ENCODE data around the gene LRMDA.

The LRMDA gene

GRCh38 chr10:75402486-75403143 lies 28.8 kb upstream of the LRMDA start:
- DNase-seq (ENCODE audit: low read depth, low spot score), result no peak

- no peak for DNase-seq (ENCODE audit: low read depth, low spot score)
These were observed 28.1 kb upstream of the LRMDA start for GRCh38 chr10:75403144-75403938.

GRCh38 chr10:75403939-75404814 lies 27.2 kb upstream of the LRMDA start:
- DNase-seq (ENCODE audit: low read depth, low spot score), result no peak

GRCh38 chr10:75404815-75405597 lies 26.4 kb upstream of the LRMDA start:
- no peak for DNase-seq (ENCODE audit: low read depth, low spot score)

GRCh38 chr10:75405598-75406461 lies 25.6 kb upstream of the LRMDA start:
- DNase-seq (ENCODE audit: low read depth, low spot score), result no peak

- no peak for DNase-seq (ENCODE audit: low read depth, low spot score)
These were observed 24.8 kb upstream of the LRMDA start for GRCh38 chr10:75406462-75407223.

GRCh38 chr10:75407224-75407712 lies 24.2 kb upstream of the LRMDA start:
- no peak for DNase-seq (ENCODE audit: low read depth, low spot score)

- no peak for DNase-seq (ENCODE audit: low read depth, low spot score)
These were observed 23.5 kb upstream of the LRMDA start for GRCh38 chr10:75407713-75408508.

GRCh38 chr10:75408509-75408875 lies 22.9 kb upstream of the LRMDA start:
- DNase-seq (ENCODE audit: low read depth, low spot score), result no peak

GRCh38 chr10:75408911-75409885 lies 22.2 kb upstream of the LRMDA start:
- no peak for DNase-seq (ENCODE audit: low read depth, low spot score)

GRCh38 chr10:75410132-75411005 lies 21.1 kb upstream of the LRMDA start:
- DNase-seq (ENCODE audit: low read depth, low spot score), result no peak

GRCh38 chr10:75414527-75414926 lies 16.9 kb upstream of the LRMDA start:
- DNase-seq (ENCODE audit: low read depth, low spot score), result no peak

GRCh38 chr10:75417522-75417927 lies 13.9 kb upstream of the LRMDA start:
- no peak for DNase-seq (ENCODE audit: low read depth, low spot score)

GRCh38 chr10:75418293-75418692 lies 13.1 kb upstream of the LRMDA start:
- no peak for DNase-seq (ENCODE audit: low read depth, low spot score)

GRCh38 chr10:75418712-75419111 lies 12.7 kb upstream of the LRMDA start:
- no peak for DNase-seq (ENCODE audit: low read depth, low spot score)

GRCh38 chr10:75422913-75423312 lies 8.5 kb upstream of the LRMDA start:
- no peak for DNase-seq (ENCODE audit: low read depth, low spot score)

- DNase-seq (ENCODE audit: low read depth, low spot score), result no peak
These were observed 6.9 kb upstream of the LRMDA start for GRCh38 chr10:75424571-75424970.

Measured in activated naive CD8-positive, alpha-beta T cell treated with anti-CD3 and anti-CD28 coated beads, Interleukin-2, amount 50 U/mL, for 16 hours (primary cell).